H1 (cell line): ENCODE results near the gene CTIF. TPM values are rescaled to one million over a fixed set of nuclear protein-coding genes. Genes with fewer than 3 reads are reported as not detected.

Experiments
- CHD7 ChIP-seq: fragments of 300-600 bp; sonication (generic); IDR thresholded peaks from 2 replicates; pipeline ENCODE4 v1.7.1; 2012; ENCODE audit warnings: low read length, moderate library complexity, mild to moderate bottlenecking, inconsistent platforms; ENCODE audit not compliant: insufficient replicate concordance
- SRF ChIP-seq: IDR thresholded peaks from 2 replicates; pipeline ENCODE4 v1.6.1; 2011; ENCODE audit warnings: mild to moderate bottlenecking, low read depth, low read length, moderate library complexity
- polyA plus RNA-seq, 7 experiments: library from polyadenylated mRNA; depleted of rRNA in 3 of 7; stranded (reverse) in 5 of 7; unstranded in 2 of 7; fragments of >200 nt in 5 of 7; fragments of 200-250 nt in 2 of 7; gene quantifications; 1 replicate in 5 of 7; 2 replicates in 1 of 7; 4 replicates in 1 of 7; pipeline versions ENCODE4 v1.2.1 to v1.2.3, GENCODE V29; 2011 to 2013; ENCODE audit warnings: missing spikeins in 2 of 7, mixed read lengths in 2 of 7
- total RNA-seq: library from RNA; stranded (reverse); fragmentation: NEBNext Ultra II Directional; extraction: Animal tissue kit (Norgen Biotek cat#: 25700); gene quantifications from 2 replicates; pipeline ENCODE4 v1.2.1, GENCODE V29; 2021

CTIF gene
- total and polyA plus RNA-seq, 2 of the 8 experiments (the other 6 are each of a cell fraction or from before 2014, with no cell fraction given) = 9.0 to 17.8 TPM

DNA sequence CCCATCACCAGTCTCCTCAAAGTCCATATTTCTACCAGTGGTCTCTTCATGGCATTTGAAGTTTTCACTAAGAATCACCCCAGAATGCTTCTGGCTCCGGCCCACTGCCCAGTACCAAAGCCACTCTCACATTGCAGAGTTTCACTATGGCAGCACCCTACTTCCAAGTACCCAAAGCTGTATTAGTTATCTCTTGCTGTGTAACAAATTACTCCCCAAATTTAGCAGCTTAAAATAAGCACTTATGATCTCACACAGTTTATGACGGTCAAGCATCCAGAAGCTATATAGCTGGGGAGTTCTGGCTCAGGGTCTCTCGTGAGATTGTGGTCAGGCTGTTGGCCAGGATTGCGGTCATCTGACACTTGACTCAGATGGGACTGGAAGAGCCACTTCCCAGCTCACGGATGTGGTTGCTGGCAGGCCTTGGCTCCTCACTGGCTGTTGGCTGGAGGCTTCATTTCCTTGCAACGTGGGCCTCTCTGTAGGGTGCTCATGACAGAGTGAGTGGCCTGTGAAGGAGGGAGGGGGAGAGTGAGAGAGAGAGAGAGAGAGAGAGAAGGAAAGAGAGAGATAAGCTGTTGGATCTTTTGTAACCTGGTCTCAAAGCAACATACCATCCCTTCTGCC lies 189.5 kb downstream of the CTIF start (continued):
- TF ChIP-seq CHD7 = no peak
- TF ChIP-seq SRF = no peak
